Parathyroid adenoma (tissue), 2 donors: ENCODE measurements around the gene DIP2A.

ENCODE experiments used
- H2AFZ ChIP-seq: fragments of 300-600 bp; sonication (generic); one replicate; pipeline ENCODE4 v1.7.0; 2017; ENCODE audit warnings: antibody characterized with exemption, mild to moderate bottlenecking
- H3K27ac ChIP-seq: fragments of 300-600 bp; sonication (generic); one replicate; pipeline ENCODE4 v1.7.0; 2017
- H3K27me3 ChIP-seq: fragments of 300-600 bp; sonication (generic); one replicate; pipeline ENCODE4 v1.7.0; 2017; ENCODE audit warnings: low read length; ENCODE audit not compliant: control insufficient read depth, insufficient read depth
- H3K36me3 ChIP-seq: fragments of 300-600 bp; sonication (generic); one replicate; pipeline ENCODE4 v1.7.0; 2017; ENCODE audit warnings: low read length; ENCODE audit not compliant: control insufficient read depth, insufficient read depth
- H3K4me1 ChIP-seq: fragments of 300-600 bp; sonication (generic); one replicate; pipeline ENCODE4 v1.7.0; 2017; ENCODE audit warnings: control low read depth
- H3K4me2 ChIP-seq: fragments of 300-600 bp; sonication (generic); one replicate; pipeline ENCODE4 v1.7.0; 2017; ENCODE audit warnings: low read length
- H3K4me3 ChIP-seq: fragments of 300-600 bp; sonication (generic); one replicate; pipeline ENCODE4 v1.7.0; 2017; ENCODE audit warnings: low read depth, low read length
- H3K79me2 ChIP-seq: fragments of 300-600 bp; sonication (generic); one replicate; pipeline ENCODE4 v1.7.0; 2017; ENCODE audit warnings: control low read depth
- H3K9ac ChIP-seq: fragments of 300-600 bp; sonication (generic); one replicate; pipeline ENCODE4 v1.7.0; 2017; ENCODE audit warnings: mild to moderate bottlenecking
- H3K9me3 ChIP-seq: fragments of 300-600 bp; sonication (generic); one replicate; pipeline ENCODE4 v1.7.0; 2017; ENCODE audit warnings: low read length; ENCODE audit not compliant: control insufficient read depth
- TF ChIP-seq, protein P1 (sequence below): fragments of 300-600 bp; sonication (generic); IDR thresholded peaks from one replicate; pipeline ENCODE4 v1.7.0; 2017; ENCODE audit warnings: antibody characterized with exemption, mild to moderate bottlenecking
- donor health status: primary hyperparathyroidism.

Gene DIP2A

DNA sequence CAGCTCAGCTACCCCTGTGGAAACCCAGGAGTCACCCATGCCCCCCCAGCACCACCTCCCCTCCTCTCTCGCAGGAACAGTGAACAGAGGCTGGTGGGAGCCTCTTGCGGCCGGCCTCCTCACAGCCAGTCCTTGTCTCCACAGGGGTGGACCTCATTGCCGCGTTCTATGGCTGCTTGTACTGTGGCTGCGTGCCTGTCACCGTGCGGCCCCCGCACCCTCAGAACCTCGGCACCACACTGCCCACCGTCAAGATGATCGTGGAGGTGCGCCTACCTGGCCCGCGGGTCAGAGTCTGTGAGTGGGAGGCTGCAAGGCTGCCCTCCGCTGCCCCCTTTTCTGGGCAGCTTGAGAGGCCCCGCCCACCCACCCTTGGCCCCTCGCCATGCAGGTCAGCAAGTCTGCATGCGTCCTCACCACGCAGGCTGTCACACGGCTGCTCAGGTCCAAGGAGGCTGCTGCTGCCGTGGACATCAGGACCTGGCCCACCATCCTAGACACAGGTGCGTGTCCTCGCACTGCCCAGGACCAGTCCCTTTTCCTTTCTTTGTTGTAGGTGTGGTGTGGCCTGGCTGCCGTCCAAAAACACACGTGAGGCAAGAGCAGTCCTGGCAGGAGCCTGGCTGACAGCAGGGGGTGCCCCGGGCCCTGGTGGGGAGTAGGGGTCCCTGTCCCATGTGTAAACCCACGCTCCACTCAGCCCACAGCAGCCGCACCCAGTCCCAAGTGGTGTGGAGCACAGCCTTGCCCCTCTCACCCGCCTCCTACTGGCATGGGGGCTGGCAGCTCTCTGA is 95.9 kb downstream of the DIP2A start:
- Histone ChIP-seq H3K4me3 (no peak overlapping the region), H3K27ac (no peak overlapping the region), H3K9me3 (no peaks in the 10 kb centered on the region), H3K4me1 (no peaks in the 10 kb centered on the region), H3K79me2 (no peaks in the 10 kb centered on the region), H3K36me3 (no peaks in the 10 kb centered on the region), H3K4me2 (no peak overlapping the region), H2AFZ (no peak overlapping the region), H3K27me3 (no peaks in the 10 kb centered on the region), H3K9ac (no peak overlapping the region)
- TF ChIP-seq, protein P1, sequence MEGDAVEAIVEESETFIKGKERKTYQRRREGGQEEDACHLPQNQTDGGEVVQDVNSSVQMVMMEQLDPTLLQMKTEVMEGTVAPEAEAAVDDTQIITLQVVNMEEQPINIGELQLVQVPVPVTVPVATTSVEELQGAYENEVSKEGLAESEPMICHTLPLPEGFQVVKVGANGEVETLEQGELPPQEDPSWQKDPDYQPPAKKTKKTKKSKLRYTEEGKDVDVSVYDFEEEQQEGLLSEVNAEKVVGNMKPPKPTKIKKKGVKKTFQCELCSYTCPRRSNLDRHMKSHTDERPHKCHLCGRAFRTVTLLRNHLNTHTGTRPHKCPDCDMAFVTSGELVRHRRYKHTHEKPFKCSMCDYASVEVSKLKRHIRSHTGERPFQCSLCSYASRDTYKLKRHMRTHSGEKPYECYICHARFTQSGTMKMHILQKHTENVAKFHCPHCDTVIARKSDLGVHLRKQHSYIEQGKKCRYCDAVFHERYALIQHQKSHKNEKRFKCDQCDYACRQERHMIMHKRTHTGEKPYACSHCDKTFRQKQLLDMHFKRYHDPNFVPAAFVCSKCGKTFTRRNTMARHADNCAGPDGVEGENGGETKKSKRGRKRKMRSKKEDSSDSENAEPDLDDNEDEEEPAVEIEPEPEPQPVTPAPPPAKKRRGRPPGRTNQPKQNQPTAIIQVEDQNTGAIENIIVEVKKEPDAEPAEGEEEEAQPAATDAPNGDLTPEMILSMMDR: no peak

DNA sequence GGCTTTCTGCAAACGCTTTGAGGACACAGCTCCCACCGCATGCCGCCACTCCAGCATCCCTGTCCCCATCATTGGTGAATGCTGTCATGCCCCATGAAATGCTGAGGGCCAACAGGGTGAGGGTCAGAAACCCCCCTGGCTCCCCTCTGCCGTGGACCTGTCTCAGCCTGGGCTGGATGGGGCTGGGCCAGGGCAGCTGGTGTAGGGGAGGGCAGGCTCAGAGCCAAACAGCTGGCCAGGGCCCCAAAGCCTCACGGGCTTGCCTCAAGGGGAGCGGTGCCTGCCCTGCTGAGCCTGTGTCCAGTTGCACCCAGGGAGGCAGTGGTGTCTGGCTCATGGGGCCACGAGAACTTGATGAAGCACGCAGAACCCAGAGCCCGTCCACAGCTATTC is 96.5 kb downstream of the DIP2A start:
- H3K79me2 ChIP-seq: no peaks in the 10 kb centered on the region
- no peak overlapping the region for H2AFZ ChIP-seq
- H3K4me3 ChIP-seq: no peak overlapping the region
- no peaks in the 10 kb centered on the region for H3K9me3 ChIP-seq
- no peak overlapping the region for H3K4me2 ChIP-seq
- H3K27me3 ChIP-seq: no peaks in the 10 kb centered on the region
- TF ChIP-seq, protein P1: no peak
- H3K27ac ChIP-seq: no peak overlapping the region
- no peaks in the 10 kb centered on the region for H3K4me1 ChIP-seq
- no peak overlapping the region for H3K9ac ChIP-seq
- no peaks in the 10 kb centered on the region for H3K36me3 ChIP-seq

DNA sequence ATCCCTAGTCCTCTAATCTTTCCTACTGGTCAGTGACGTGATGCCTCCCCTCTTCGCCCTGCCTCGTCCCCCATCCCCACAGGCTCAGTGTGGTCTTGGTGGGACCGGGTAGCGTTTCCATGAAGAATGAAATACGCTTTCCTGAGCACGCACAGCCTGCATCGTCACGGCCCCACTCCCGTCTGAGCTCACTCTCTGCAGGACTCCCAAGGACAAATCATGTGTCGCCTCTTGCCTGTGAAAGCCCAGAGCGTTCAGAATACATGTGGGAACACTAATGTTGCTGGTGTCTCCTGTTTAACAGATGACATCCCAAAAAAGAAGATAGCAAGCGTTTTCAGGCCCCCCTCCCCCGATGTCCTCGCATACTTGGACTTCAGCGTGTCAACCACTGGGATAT is 97.0 kb downstream of the DIP2A start:
- no peaks in the 10 kb centered on the region for H3K4me1 ChIP-seq
- no peaks in the 10 kb centered on the region for H3K36me3 ChIP-seq
- H2AFZ ChIP-seq: no peak overlapping the region
- no peaks in the 10 kb centered on the region for H3K9me3 ChIP-seq
- H3K27me3 ChIP-seq: no peaks in the 10 kb centered on the region
- no peaks in the 10 kb centered on the region for H3K79me2 ChIP-seq
- no peak overlapping the region for H3K9ac ChIP-seq
- no peak overlapping the region for H3K4me3 ChIP-seq
- H3K4me2 ChIP-seq: no peak overlapping the region
- no peak overlapping the region for H3K27ac ChIP-seq
- TF ChIP-seq, protein P1: no peak

DNA sequence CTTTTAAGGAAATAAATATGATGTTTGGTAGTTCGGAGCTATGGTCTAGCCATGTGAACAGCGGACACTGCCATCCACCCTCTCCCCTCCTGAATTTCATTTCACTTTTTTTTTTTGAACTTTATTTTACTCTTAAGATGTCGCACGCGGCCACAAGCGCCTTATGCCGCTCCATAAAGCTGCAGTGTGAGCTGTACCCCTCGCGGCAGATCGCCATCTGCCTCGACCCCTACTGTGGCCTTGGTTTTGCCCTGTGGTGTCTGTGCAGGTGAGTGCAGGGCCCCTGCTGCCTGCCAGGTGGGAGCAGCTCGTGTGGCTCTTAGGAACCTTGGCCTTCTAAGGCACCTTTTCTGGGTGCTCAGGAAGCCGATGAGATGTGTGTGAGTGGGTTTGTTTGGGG is 98.1 kb downstream of the DIP2A start:
- no peaks in the 10 kb centered on the region for H3K9me3 ChIP-seq
- H3K36me3 ChIP-seq: no peaks in the 10 kb centered on the region

More for the DNA sequence above, 98.1 kb downstream of the DIP2A start:
- TF ChIP-seq, protein P1: no peak
- H3K4me1 ChIP-seq: no peaks in the 10 kb centered on the region
- H3K9ac ChIP-seq: no peak overlapping the region
- H3K27ac ChIP-seq: no peak overlapping the region
- H3K4me2 ChIP-seq: no peak overlapping the region
- H2AFZ ChIP-seq: no peak overlapping the region
- H3K79me2 ChIP-seq: no peaks in the 10 kb centered on the region
- no peak overlapping the region for H3K4me3 ChIP-seq
- H3K27me3 ChIP-seq: no peaks in the 10 kb centered on the region
